Activated CD4-positive, alpha-beta T cell treated with anti-CD3 and anti-CD28 coated beads, Interleukin-2, amount 50 U/mL, for 16 hours (primary cell): ENCODE measurements around the gene NCOA1.
A peak's percentile ranks its signal among the peaks of the same experiment; 100 is the strongest.
"Not testable (repeated sequence)": the region's sequence is repeated elsewhere in the genome, so short reads cannot be mapped to it uniquely, and the experiment has no call there.

ENCODE experiments used
- DNase-seq: peaks from one replicate; pipeline ENCODE4 v3.0.0-alpha.2; 2020

NCOA1 gene

DNA sequence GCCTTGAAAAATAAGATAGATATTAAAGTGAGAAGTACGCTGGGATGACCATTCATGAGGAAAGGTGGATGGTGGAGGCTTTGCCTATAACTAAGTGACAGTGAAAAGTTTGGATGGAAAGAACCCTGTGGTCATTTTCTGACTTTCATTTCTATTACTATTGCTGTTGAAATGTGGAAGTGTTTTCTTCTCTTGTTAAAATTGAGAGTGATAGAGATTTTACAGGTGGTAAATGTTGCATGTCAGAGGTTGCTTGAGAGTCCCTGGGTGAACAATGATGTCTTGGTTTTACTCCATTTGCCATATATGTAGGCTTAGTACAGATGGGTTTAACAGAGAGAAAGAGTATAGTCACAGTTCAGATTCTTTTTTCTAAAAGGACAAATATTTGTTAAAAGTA lies 18.4 kb downstream of the NCOA1 start:
- DNase-seq: peak; percentile 20

GRCh38 chr2:24509840-24510239 lies 18.8 kb downstream of the NCOA1 start:
- DNase-seq: no peak

DNA sequence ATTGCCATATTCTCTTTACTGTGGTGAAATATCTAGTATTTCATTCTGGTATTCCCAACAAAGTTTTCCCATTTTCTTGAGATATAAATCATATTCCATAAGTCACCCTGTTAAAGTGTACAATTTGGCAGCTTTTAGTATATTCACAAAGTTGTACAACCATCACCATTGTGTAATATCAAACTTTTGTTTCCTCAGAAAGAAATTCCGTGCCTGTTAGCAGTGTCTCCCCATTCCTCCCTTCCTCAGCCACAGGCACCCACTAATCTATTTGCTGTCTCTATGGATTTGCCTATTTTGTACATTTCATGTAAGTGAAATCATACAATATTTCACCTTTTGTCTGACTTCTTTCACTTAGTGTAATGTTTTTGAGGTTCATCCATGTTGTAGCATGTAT lies 19.7 kb downstream of the NCOA1 start:
- no peak for DNase-seq

- no peak for DNase-seq
Observed at GRCh38 chr2:24511198-24511597, 20.1 kb downstream of the NCOA1 start.

GRCh38 chr2:24511894-24512293 lies 20.8 kb downstream of the NCOA1 start:
- peak; percentile 51 for DNase-seq

DNA sequence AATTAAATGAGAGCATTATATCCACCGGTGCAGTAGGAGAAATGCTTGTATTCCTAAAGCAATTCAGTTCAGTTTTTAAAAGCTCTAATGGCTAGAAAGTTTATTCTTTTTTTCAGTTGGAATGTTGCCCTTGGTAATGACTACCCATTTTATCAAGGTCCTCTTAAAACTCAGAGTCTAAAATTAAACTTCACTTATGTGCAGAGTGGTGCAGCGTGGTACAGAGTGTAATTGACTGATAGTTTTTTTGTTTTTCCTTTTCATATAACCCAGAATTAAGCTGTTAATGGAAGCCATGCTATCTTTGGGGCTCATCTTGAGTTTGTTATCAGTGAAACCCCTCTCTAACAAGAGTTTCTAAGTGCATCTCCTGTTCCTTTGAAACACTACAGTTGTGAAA lies 21.4 kb downstream of the NCOA1 start:
- DNase-seq: no peak

GRCh38 chr2:24512831-24513230 lies 21.8 kb downstream of the NCOA1 start:
- no peak for DNase-seq

DNA sequence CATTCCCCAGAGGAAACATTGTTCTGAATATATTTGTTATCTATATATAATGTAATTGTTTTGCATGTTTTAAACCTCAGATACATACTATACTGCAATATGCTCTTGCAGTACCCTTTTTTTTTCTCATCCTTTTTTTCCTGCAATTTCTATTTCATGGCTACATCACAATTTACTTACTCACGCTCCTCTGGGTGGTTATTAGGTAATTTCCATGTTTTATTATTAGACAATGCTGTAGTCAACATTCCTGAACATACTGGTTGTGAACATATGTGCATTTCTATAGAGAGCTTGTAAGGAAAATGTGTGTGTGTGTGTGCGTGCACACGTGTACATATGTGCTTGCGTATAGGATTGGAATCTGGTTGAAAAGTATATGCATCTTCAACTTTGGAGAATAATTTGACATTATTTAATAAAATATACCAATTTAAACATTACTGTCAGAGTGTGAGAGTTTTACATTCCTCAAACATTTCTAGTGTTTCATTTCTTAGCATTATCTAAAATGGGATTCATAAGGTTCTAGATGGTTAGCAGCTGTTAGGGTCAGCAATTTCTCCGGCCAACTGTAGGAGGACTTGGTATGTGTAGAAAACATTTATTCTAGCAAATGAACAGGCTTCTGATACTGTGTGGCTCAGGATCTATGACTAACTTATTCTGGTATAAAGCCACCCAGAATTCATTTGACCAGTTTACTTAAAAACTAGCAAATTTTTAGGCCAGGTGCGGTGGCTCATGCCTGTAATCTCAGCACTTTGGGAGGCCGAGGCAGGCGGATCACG lies 22.4 kb downstream of the NCOA1 start:
- DNase-seq: no peak

DNA sequence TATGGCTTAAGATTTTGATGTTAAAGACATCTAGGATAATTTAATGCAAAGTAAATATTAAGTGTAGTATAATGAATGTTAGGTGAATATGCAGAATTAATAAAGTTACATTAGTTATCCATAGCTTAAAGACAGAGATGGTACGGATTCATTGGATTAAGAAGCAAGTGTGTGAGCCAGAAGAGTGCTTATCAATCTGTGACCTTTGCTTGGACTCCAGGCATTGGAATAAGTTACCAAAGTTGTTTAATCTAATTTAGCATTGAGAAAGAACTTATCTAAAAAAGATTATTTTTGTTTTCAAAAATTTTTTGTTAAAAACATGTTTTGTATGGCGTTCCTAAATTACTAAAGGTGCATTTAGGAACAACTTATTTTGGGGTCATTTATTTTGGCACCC lies 23.8 kb downstream of the NCOA1 start:
- no peak for DNase-seq

- no peak for DNase-seq
Observed at GRCh38 chr2:24515335-24515734, 24.3 kb downstream of the NCOA1 start.

DNA sequence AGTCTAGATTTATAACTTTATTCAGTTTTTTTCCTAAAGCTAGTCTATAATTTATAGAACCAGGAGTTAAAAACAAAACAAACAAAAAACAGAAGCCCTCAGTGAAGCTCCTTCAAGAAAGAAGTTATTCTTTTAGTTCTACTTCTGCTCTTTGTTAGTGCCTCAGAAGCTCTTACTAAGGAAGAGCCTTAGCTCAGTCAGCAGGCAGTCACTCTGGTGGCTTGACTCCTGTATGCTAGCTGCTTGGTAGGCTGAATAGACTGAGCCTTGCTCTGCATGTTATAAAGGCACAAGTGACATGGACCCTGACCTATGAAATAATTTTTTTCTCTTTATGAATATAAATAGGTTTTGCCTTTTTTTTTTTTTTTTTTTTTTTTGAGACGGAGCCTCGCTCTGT lies 24.8 kb downstream of the NCOA1 start:
- no peak for DNase-seq

- DNase-seq: peak; percentile 27
Observed at GRCh38 chr2:24517247-24517646, 26.2 kb downstream of the NCOA1 start.

DNA sequence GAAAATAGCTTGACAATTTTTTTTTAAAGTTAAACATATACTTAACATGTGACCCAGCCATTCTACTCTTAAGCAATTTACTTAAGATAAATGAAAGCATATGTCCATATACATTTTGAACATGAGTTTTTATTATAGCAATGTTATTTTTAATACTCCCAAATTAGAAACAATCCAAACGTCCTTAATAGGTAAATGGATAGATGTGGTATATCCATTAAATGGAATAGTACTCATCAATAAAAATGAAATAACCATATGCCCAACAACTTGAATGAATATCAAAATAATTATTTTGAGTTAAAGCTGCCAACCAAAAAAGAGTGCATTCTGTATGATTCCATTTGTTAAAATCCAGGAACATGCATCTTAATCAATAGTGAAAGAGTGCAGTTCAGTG lies 29.1 kb downstream of the NCOA1 start:
- DNase-seq: no peak

- peak; percentile 71 for DNase-seq
Observed at GRCh38 chr2:24521162-24521857, 30.3 kb downstream of the NCOA1 start.

DNA sequence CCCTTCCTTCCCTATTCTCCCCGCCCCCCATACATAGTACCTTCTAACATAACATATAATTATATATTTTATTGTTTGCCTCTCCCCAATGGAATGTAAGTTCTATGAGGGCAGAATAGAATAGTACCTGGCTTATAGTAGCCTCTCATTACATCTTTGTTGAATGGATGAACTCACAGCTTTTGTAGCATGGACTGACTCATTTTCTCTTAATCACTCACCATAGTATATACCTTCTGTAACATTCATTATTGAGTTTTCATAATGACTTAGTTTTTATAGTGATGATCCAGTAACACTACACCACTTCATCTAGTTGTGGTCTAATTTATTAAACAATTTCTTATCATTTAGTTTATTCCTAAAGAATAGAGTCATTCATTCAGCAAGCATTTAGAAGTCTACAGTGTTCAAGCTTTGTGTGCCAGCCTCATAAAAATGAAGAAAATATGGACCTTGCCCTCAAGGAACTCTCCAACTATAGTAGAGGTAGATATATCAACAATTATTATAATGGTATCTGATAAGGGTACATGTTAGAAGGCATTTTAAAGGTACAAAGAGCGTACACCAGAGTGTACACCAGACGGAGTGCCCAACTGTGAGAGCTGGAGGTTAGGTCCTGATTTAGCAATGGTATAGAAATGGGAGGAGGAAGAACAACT lies 31.1 kb downstream of the NCOA1 start:
- DNase-seq: peak; percentile 68

GRCh38 chr2:24527536-24527935 lies 36.5 kb downstream of the NCOA1 start:
- DNase-seq: no peak

GRCh38 chr2:24530796-24531195 lies 39.7 kb downstream of the NCOA1 start:
- DNase-seq: no peak

GRCh38 chr2:24531610-24532009 lies 40.6 kb downstream of the NCOA1 start:
- not testable (repeated sequence) for DNase-seq

DNA sequence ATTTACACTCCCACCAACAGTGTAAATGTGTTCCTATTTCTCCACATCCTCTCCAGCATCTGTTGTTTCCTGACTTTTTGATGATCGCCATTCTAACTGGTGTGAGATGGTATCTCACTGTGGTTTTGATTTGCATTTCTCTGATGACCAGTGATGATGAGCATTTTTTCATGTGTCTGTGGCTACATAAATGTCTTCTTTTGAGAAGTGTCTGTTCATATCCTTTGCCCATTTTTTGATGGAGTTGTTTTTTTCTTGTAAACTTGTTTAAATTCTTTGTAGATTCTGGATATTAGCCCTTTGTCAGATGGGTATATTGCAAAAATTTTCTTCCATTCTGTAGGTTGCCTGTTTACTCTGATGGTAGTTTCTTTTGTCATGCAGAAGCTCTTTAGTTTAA lies 41.0 kb downstream of the NCOA1 start:
- DNase-seq: not testable (repeated sequence)

DNA sequence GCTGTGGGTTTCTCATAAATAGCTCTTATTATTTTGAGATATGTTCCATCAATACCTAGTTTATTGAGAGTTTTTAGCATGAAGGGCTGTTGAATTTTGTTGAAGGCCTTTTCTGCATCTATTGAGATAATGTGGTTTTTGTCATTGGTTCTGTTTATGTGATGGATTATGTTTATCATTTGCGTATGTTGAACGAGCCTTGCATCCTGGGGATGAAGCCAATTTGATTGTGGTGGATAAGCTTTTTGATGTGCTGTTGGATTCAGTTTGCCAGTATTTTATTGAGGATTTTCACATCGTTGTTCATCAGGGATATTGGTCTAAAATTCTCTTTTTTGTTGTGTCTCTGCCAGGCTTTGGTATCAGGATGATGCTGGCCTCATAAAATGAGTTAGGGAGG lies 42.5 kb downstream of the NCOA1 start:
- DNase-seq: not testable (repeated sequence)

- DNase-seq: no peak
Observed at GRCh38 chr2:24538720-24539119, 47.7 kb downstream of the NCOA1 start.

DNA sequence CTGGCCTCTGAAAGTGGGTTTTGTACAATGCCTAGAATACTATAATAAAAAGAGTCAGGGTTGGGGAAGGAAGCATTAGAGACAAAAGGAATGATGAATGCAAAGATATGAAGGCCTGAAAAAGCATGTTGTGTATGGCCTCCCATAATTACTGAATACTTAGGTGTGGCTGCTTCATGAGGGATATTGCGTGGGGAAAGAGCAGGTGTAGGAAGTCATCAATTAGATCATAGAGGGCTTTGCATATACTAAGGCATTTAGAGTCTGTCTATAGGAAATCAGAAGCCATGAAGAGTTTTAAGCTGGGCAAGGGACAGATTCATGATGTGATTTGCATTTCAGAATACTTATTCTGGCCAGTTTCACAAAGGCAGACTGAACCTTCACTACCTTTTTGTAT lies 48.2 kb downstream of the NCOA1 start:
- DNase-seq: no peak

- DNase-seq: no peak
Observed at GRCh38 chr2:24540011-24540477, 49.0 kb downstream of the NCOA1 start.

- DNase-seq: no peak
Observed at GRCh38 chr2:24541621-24542020, 50.6 kb downstream of the NCOA1 start.
